GM21576 (cell line): Measurements from ENCODE around the gene FOXI3.
"Not testable (repeated sequence)": the region's sequence is repeated elsewhere in the genome, so short reads cannot be mapped to it uniquely, and the experiment has no call there.

Source experiments
- ATAC-seq: cut with Tn5 transposase; IDR thresholded peaks from one replicate; pipeline ENCODE4 v1.9.1; 2021; ENCODE audit warnings: mild to moderate bottlenecking, moderate library complexity; ENCODE audit not compliant: unreplicated experiment

Gene FOXI3

GRCh38 chr2:88442473-88442872 is 10.0 kb downstream of the FOXI3 start:
- ATAC-seq, result no peak

- no peak for ATAC-seq
Observed at GRCh38 chr2:88442061-88442460, 10.4 kb downstream of the FOXI3 start.

GRCh38 chr2:88437010-88437409 is 15.5 kb downstream of the FOXI3 start:
- ATAC-seq, result no peak

- ATAC-seq, result no peak
Observed at GRCh38 chr2:88429929-88430328, 22.6 kb downstream of the FOXI3 start.

GRCh38 chr2:88423733-88424132 is 28.8 kb downstream of the FOXI3 start:
- ATAC-seq, result no peak

- not testable (repeated sequence) for ATAC-seq
Observed at GRCh38 chr2:88419051-88419450, 33.4 kb downstream of the FOXI3 start.

- ATAC-seq, result no peak
Observed at GRCh38 chr2:88416016-88416663, 36.4 kb downstream of the FOXI3 start.

- not testable (repeated sequence) for ATAC-seq
Observed at GRCh38 chr2:88408870-88409269, 43.6 kb downstream of the FOXI3 start.

GRCh38 chr2:88400037-88400767 is 52.3 kb downstream of the FOXI3 start:
- ATAC-seq, result no peak

GRCh38 chr2:88398180-88398579 is 54.3 kb downstream of the FOXI3 start:
- ATAC-seq, result no peak
